Measurements from ENCODE around the gene NHLH1. TPM values are rescaled to one million over a fixed set of nuclear protein-coding genes. Genes with fewer than 3 reads are reported as not detected.

Gene NHLH1
- polyA plus RNA-seq, 3 donors: 1.0 TPM; not detected in 2

DNA sequence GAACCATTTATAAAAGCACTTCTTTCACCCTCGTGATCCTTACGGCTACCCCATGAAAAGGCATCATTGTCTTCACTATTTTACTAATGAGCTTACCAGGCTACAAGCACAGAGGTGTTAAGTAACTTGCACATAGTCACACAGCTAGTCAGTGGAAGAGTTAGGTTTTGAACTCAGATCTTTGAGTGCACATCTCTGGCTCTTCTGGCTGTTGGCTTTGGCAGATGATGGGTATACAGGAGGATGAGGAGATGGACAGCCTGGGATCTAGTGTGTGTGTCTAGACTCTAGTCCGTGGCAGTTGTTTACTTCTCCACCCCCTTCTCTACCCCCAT lies 45.1 kb downstream of the NHLH1 start:
- Histone ChIP-seq H3K9ac (ENCODE audit: insufficient read depth, low read length, poor library complexity, severe bottlenecking) (no peak overlapping the region), H3K36me3 (replicated peaks in 1 of 2; ENCODE audit: control insufficient read depth in 1 of 2, insufficient read depth in 2 of 2, low read length in 2 of 2) (no peaks in the 10 kb centered on the region), H2AFZ (ENCODE audit: insufficient read depth, low read depth, low read length, poor library complexity, severe bottlenecking) (no peak overlapping the region), H3K4me3 (replicated peaks in 1 of 3; ENCODE audit: low read depth in 2 of 3, low read length in 3 of 3) (no peak overlapping the region), H3K79me2 (ENCODE audit: insufficient read depth, low read length) (no peaks in the 10 kb centered on the region), H3K4me1 (ENCODE audit: control insufficient read depth in 1 of 2, insufficient read depth in 2 of 2, low read length in 2 of 2) (no peaks in the 10 kb centered on the region), H3K4me2 (replicated peaks; ENCODE audit: extremely low read depth, low read length, poor library complexity, severe bottlenecking) (no peak overlapping the region), H4K20me1 (ENCODE audit: insufficient read depth, low read length) (no peaks in the 10 kb centered on the region), H3K27me3 (ENCODE audit: control insufficient read depth in 2 of 2, insufficient read depth in 2 of 2, low read length in 2 of 2) (no peaks in the 10 kb centered on the region), H3K9me3 (replicated peaks in 1 of 2; ENCODE audit: control insufficient read depth in 1 of 2, insufficient read depth in 1 of 2, low read length in 2 of 2) (no peaks in the 10 kb centered on the region), H3K27ac (ENCODE audit: low read depth in 1 of 2, low read length in 2 of 2) (no peak overlapping the region)
- no CpG with 5 or more reads among the region's 3 CpGs for WGBS (ENCODE audit: insufficient coverage)
- H3K9me3 Mint-ChIP-seq: no peaks in the 10 kb centered on the region
- no peaks in the 10 kb centered on the region for H3K4me1 Mint-ChIP-seq
- no peak overlapping the region for H3K4me3 Mint-ChIP-seq
- DNase-seq: no peak
- H3K36me3 Mint-ChIP-seq: no peaks in the 10 kb centered on the region
- no peak overlapping the region for H3K27ac Mint-ChIP-seq
- intact Hi-C loops (cut with micrococcal nuclease): no loop called here
- H3K27me3 Mint-ChIP-seq (ENCODE audit: low read depth in 3 of 3): peaks cover 0 to 1% (median 0%) of the 10 kb centered on the region in 3 donors
- TF ChIP-seq, protein P1, sequence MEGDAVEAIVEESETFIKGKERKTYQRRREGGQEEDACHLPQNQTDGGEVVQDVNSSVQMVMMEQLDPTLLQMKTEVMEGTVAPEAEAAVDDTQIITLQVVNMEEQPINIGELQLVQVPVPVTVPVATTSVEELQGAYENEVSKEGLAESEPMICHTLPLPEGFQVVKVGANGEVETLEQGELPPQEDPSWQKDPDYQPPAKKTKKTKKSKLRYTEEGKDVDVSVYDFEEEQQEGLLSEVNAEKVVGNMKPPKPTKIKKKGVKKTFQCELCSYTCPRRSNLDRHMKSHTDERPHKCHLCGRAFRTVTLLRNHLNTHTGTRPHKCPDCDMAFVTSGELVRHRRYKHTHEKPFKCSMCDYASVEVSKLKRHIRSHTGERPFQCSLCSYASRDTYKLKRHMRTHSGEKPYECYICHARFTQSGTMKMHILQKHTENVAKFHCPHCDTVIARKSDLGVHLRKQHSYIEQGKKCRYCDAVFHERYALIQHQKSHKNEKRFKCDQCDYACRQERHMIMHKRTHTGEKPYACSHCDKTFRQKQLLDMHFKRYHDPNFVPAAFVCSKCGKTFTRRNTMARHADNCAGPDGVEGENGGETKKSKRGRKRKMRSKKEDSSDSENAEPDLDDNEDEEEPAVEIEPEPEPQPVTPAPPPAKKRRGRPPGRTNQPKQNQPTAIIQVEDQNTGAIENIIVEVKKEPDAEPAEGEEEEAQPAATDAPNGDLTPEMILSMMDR (IDR thresholded peaks at IDR 0.05): no peak

DNA sequence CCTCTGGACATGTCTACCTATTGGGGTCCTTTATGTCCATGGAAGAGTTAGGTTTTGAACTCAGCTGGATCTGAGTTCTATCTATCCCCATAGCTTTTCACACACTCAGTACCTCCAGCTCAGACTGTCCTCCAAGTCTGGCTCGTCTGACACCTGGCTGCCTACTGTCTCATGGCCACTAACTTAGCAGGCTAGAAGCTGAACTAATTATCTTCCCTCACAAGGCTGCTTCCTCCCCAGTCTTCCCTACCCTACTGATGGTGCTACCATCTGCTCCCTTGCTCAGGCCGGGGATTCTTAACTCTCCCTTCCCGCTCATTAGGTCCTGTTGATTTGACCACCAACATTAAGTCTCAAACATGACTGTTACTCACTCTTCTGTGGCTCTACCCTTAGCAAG lies 46.8 kb downstream of the NHLH1 start:
- Histone ChIP-seq H3K36me3 (replicated peaks in 1 of 2; ENCODE audit: control insufficient read depth in 1 of 2, insufficient read depth in 2 of 2, low read length in 2 of 2) (no peaks in the 10 kb centered on the region), H3K4me3 (replicated peaks in 1 of 3; ENCODE audit: low read depth in 2 of 3, low read length in 3 of 3) (no peak overlapping the region), H3K27ac (ENCODE audit: low read depth in 1 of 2, low read length in 2 of 2) (no peak overlapping the region), H4K20me1 (ENCODE audit: insufficient read depth, low read length) (no peaks in the 10 kb centered on the region), H3K9ac (ENCODE audit: insufficient read depth, low read length, poor library complexity, severe bottlenecking) (no peak overlapping the region), H3K9me3 (replicated peaks in 1 of 2; ENCODE audit: control insufficient read depth in 1 of 2, insufficient read depth in 1 of 2, low read length in 2 of 2) (no peaks in the 10 kb centered on the region), H3K4me2 (replicated peaks; ENCODE audit: extremely low read depth, low read length, poor library complexity, severe bottlenecking) (no peak overlapping the region), H3K4me1 (ENCODE audit: control insufficient read depth in 1 of 2, insufficient read depth in 2 of 2, low read length in 2 of 2) (no peaks in the 10 kb centered on the region), H2AFZ (ENCODE audit: insufficient read depth, low read depth, low read length, poor library complexity, severe bottlenecking) (no peak overlapping the region), H3K27me3 (ENCODE audit: control insufficient read depth in 2 of 2, insufficient read depth in 2 of 2, low read length in 2 of 2) (no peaks in the 10 kb centered on the region), H3K79me2 (ENCODE audit: insufficient read depth, low read length) (no peaks in the 10 kb centered on the region)
- DNase-seq: no peak
- H3K9me3 Mint-ChIP-seq: no peaks in the 10 kb centered on the region
- no peaks in the 10 kb centered on the region for H3K4me1 Mint-ChIP-seq
- H3K36me3 Mint-ChIP-seq: no peaks in the 10 kb centered on the region
- peaks cover 0 to 1% (median 0%) of the 10 kb centered on the region in 3 donors for H3K27me3 Mint-ChIP-seq (ENCODE audit: low read depth in 3 of 3)
- intact Hi-C loops (cut with micrococcal nuclease): no loop called here
- TF ChIP-seq, protein P1 (IDR thresholded peaks at IDR 0.05): no peak
- H3K27ac Mint-ChIP-seq: no peak overlapping the region
- 95% methylated on average over 3 of the region's 3 CpGs for WGBS (ENCODE audit: insufficient coverage)
- no peak overlapping the region for H3K4me3 Mint-ChIP-seq

Measured in CD14-positive monocyte (primary cell).